Measurements from ENCODE around the gene TTLL10. TPM values are rescaled to one million over a fixed set of nuclear protein-coding genes. Genes with fewer than 3 reads are reported as not detected.

The TTLL10 gene, protein sequence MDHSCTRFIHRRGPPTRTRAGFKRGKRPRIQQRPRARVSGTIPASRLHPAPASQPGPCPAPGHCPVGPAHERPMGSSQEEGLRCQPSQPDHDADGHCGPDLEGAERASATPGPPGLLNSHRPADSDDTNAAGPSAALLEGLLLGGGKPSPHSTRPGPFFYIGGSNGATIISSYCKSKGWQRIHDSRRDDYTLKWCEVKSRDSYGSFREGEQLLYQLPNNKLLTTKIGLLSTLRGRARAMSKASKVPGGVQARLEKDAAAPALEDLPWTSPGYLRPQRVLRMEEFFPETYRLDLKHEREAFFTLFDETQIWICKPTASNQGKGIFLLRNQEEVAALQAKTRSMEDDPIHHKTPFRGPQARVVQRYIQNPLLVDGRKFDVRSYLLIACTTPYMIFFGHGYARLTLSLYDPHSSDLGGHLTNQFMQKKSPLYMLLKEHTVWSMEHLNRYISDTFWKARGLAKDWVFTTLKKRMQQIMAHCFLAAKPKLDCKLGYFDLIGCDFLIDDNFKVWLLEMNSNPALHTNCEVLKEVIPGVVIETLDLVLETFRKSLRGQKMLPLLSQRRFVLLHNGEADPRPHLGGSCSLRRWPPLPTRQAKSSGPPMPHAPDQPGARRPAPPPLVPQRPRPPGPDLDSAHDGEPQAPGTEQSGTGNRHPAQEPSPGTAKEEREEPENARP
- total RNA-seq = not detected in 2 replicates

DNA sequence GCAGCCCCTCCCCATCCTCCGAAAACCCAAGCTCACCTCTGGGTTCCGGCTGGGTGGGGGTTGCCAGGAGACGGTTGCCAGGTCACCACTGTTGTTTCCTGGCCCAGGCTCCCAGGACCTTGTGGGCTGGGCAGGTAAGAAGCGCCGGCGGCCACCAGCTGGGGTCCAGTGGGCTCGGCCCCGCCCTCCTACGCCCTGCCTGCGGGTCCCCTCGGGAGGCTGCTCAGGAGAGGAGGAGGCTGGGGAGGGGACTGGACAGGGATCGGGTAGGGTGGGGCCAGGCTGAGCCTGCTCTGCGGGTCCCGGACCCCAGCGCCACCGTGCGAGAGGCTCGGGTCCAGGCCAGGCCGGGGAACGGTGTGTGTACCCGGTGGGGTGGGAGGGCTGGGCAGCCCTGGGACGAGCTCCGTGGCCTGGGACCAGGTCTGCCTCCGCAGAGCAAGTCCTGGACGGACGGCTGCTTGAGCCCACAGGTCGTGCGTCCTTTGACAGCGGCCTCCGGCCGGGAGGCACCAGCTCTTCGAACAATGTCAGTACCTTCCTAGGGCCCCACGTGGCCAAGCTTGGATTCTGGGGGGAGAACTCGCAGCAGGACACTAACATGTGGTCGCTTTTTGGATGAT, at the start of gene TTLL10:
Gene TTLL10 (plus strand): TSS at position 88 of the 623 bp plus-strand sequence. CDS start 5,336 bp downstream, outside the sequence.
- H3K36me3 ChIP-seq (ENCODE audit: control insufficient read depth, insufficient read depth, low read length) = peaks cover 4% of the 10 kb centered on the region
- FAIRE-seq (no peak), DNase-seq (ENCODE audit: low read depth) (no peak)
- peaks cover 5% of the 10 kb centered on the region for H3K27me3 ChIP-seq (ENCODE audit: control insufficient read depth, insufficient read depth, low read length)
- H3K4me3 ChIP-seq (ENCODE audit: low read depth, low read length) = no peak within 1 kb of the TSS
- TF ChIP-seq, protein P1, sequence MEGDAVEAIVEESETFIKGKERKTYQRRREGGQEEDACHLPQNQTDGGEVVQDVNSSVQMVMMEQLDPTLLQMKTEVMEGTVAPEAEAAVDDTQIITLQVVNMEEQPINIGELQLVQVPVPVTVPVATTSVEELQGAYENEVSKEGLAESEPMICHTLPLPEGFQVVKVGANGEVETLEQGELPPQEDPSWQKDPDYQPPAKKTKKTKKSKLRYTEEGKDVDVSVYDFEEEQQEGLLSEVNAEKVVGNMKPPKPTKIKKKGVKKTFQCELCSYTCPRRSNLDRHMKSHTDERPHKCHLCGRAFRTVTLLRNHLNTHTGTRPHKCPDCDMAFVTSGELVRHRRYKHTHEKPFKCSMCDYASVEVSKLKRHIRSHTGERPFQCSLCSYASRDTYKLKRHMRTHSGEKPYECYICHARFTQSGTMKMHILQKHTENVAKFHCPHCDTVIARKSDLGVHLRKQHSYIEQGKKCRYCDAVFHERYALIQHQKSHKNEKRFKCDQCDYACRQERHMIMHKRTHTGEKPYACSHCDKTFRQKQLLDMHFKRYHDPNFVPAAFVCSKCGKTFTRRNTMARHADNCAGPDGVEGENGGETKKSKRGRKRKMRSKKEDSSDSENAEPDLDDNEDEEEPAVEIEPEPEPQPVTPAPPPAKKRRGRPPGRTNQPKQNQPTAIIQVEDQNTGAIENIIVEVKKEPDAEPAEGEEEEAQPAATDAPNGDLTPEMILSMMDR (IDR thresholded peaks at IDR 0.05; ENCODE audit: insufficient read depth, low read length, severe bottlenecking) = no peak

DNA sequence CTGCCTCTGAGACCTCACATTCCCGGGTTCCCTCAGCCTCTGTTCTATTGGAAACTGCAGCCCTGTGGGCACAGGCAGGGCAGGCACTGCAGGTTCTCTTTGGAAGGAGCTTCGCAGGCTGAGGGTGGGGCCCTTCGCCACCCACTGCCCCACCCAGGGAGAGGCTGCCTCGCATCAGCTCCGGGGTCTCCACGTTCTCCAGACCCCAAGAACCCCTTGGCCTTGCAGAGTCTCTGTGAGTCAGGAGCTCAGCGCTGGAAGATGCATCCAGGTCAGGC, 49.2 kb upstream of the TTLL10 start:
- no peak for FAIRE-seq
- no peaks in the 10 kb centered on the region for H3K36me3 ChIP-seq (ENCODE audit: control insufficient read depth, insufficient read depth, low read length)
- H3K4me3 ChIP-seq (ENCODE audit: low read depth, low read length) = no peak overlapping the region
- TF ChIP-seq, protein P1 (IDR thresholded peaks at IDR 0.05; ENCODE audit: insufficient read depth, low read length, severe bottlenecking) = no peak
- no peak for DNase-seq (ENCODE audit: low read depth)
- H3K27me3 ChIP-seq (ENCODE audit: control insufficient read depth, insufficient read depth, low read length) = no peaks in the 10 kb centered on the region

DNA sequence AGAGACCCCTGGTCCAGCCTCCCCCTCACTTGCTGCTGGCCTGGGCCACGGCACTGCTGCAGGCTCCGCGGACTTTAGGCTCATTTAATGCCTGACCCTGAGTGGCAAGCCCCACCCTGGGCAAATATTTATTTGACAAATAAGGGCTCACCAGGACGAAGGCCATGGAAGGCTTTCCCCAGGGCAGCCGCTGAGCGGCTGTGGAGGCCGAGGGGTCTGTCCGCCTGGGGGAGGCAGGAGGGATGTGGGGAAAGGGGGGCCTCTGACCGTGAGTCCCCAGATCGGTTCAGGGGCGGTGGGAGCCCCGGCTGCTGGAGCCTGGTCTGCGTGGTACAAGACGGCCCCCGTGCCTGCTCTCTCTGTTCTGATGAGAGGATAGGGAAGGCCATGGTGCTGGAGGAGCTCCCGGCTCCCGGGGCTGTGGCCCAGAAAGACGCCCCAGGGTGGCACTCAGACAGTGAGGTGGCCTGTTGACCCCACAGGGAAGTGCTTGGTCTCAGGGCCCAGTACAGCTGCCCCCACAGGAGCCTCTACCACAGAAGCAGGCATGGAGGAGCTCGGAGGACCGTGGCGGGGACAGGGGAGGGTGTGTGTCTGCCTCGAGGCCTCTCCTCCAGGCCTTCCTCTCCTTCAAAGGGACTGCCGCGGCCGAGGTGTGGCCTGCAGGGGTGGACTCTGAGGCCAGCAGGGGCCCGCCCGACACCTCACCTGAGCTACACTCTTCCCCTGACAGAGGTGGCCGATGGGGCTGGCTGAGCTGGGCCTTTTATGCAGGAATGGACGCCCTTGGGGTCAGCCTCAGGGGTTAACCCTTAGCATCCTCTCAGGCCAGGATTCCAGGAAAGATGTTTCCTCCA, 48.7 kb upstream of the TTLL10 start:
- TF ChIP-seq, protein P1 (IDR thresholded peaks at IDR 0.05; ENCODE audit: insufficient read depth, low read length, severe bottlenecking) = no peak
- Histone ChIP-seq H3K36me3 (ENCODE audit: control insufficient read depth, insufficient read depth, low read length) (no peaks in the 10 kb centered on the region), H3K4me3 (ENCODE audit: low read depth, low read length) (no peak overlapping the region), H3K27me3 (ENCODE audit: control insufficient read depth, insufficient read depth, low read length) (no peaks in the 10 kb centered on the region)
- FAIRE-seq (no peak), DNase-seq (ENCODE audit: low read depth) (no peak)

DNA sequence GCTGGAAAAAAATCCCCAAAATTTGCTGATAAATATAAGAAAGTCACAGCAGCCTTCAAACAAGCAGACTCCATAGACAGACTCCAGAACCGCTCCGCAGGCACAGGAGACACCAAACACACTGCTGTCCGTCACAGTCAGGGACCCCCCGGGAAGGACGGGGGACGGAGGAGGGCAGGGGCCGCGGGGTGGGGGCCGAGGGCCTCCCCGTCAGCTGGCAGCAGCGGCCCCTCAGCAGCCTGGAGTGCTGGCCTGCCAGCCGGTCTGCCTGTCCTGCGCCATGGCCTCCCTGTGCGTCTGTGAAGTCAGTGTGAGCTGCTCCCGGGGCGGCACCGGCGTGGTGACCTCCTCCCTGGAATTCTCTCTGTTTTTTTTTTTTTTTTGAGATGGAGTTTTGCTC, 47.7 kb upstream of the TTLL10 start:
- Histone ChIP-seq H3K36me3 (ENCODE audit: control insufficient read depth, insufficient read depth, low read length) (no peaks in the 10 kb centered on the region), H3K4me3 (ENCODE audit: low read depth, low read length) (no peak overlapping the region), H3K27me3 (ENCODE audit: control insufficient read depth, insufficient read depth, low read length) (no peaks in the 10 kb centered on the region)
- TF ChIP-seq, protein P1 (IDR thresholded peaks at IDR 0.05; ENCODE audit: insufficient read depth, low read length, severe bottlenecking) = no peak
- DNase-seq (ENCODE audit: low read depth) (no peak), FAIRE-seq (no peak)

DNA sequence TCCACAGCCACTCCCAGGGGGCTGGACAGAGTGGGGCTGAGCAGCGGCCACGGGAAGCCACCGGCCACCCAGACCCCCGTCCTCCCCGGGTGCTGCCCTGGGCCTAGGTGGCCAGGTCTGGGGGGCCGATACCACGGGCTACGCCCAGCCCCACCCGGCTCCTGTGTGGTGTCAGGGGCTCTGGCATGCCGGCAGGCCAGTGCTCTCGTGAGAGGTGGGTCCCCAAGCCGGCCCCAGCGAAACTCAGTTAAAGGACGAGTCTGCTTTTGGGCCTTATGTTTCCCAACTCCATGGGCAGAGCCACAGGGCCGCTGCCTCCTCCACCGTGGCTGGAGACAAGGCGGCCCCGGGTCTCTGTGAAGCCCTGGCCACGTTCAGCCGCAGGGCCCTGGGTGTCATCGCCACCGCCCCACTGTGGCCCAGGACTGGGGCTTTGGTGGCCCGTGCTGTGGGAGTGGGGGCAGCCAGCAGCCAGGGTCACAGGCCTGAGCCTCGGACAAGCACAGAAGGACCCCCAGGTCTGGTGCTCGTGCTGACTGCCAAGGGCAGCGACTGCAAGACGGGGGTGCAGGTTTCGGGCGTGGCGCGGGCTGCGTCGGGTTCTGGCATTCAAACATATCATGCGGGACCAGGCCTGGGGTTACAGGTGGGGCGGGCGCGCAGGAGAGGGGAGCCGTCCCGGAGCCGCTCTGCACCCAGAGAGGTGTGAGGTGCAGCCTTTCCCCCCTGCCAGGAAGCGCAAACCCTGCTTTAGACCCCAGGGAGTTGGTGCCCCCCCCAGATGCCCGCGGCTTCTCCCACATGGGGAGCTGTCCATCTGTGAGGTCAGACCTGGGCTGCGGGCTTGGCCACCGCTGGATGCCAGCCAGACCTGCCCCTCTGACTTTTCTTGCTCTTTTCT, 45.9 kb upstream of the TTLL10 start:
- no peak overlapping the region for H3K4me3 ChIP-seq (ENCODE audit: low read depth, low read length)

More for the DNA sequence above, 45.9 kb upstream of the TTLL10 start:
- no peaks in the 10 kb centered on the region for H3K36me3 ChIP-seq (ENCODE audit: control insufficient read depth, insufficient read depth, low read length)
- no peak for DNase-seq (ENCODE audit: low read depth)
- TF ChIP-seq, protein P1 (IDR thresholded peaks at IDR 0.05; ENCODE audit: insufficient read depth, low read length, severe bottlenecking) = no peak
- no peak for FAIRE-seq
- no peaks in the 10 kb centered on the region for H3K27me3 ChIP-seq (ENCODE audit: control insufficient read depth, insufficient read depth, low read length)
